Natural killer cell (primary cell): ENCODE measurements around the gene DCTN1. TPM values are rescaled to one million over a fixed set of nuclear protein-coding genes. Genes with fewer than 3 reads are reported as not detected.
A peak's percentile ranks its signal among the peaks of the same experiment; 100 is the strongest.
"Not testable (repeated sequence)": the region's sequence is repeated elsewhere in the genome, so short reads cannot be mapped to it uniquely, and the experiment has no call there.

ENCODE experiments used
- ATAC-seq, 3 donors: fragments of 150-1000 bp in 2 of 3; fragments of 200-7000 bp in 1 of 3; cut with Tn5 transposase; 1 replicate in 1 of 3; 2 replicates in 2 of 3; pipeline ENCODE4 v1.10.0; 2021; ENCODE audit warnings: mild to moderate bottlenecking in 2 of 3, moderate library complexity in 2 of 3
- DNase-seq, 2 donors: peaks; one replicate each; pipeline versions ENCODE4 v3.0.0 to v3.0.0-alpha.2; 2013 to 2021; ENCODE audit warnings: mixed read lengths in 1 of 2
- H3K27ac ChIP-seq: one replicate; pipeline ENCODE4 v1.5.1; 2013; ENCODE audit warnings: mild to moderate bottlenecking, low read length
- H3K27me3 ChIP-seq: one replicate; pipeline ENCODE4 v1.6.1; 2013; ENCODE audit warnings: low read length; ENCODE audit not compliant: control insufficient read depth, insufficient read depth
- H3K36me3 ChIP-seq: one replicate; pipeline ENCODE4 v1.6.1; 2013; ENCODE audit warnings: low read length; ENCODE audit not compliant: control insufficient read depth, insufficient read depth
- H3K4me1 ChIP-seq: one replicate; pipeline ENCODE4 v1.6.1; 2013; ENCODE audit warnings: low read length; ENCODE audit not compliant: control insufficient read depth, insufficient read depth
- H3K4me3 ChIP-seq: one replicate; pipeline ENCODE4 v1.5.1; 2013; ENCODE audit warnings: low read length
- H3K9me3 ChIP-seq: one replicate; pipeline ENCODE4 v1.6.1; 2013; ENCODE audit warnings: low read length; ENCODE audit not compliant: control insufficient read depth, insufficient read depth
- H3K27ac Mint-ChIP-seq, 2 donors: one replicate each; pipeline ENCODE4 v1.8.0; 2022; ENCODE audit warnings: mild to moderate bottlenecking in 2 of 2, mixed read lengths in 2 of 2, moderate library complexity in 1 of 2
- H3K27me3 Mint-ChIP-seq, 2 donors: one replicate each; pipeline ENCODE4 v1.8.0; 2022; ENCODE audit warnings: low read depth in 2 of 2, mixed read lengths in 2 of 2
- H3K36me3 Mint-ChIP-seq: one replicate; pipeline ENCODE4 v1.8.0; 2022; ENCODE audit warnings: mixed read lengths
- H3K4me1 Mint-ChIP-seq, 2 donors: one replicate each; pipeline ENCODE4 v1.8.0; 2022; ENCODE audit warnings: mixed read lengths in 2 of 2
- H3K4me3 Mint-ChIP-seq: one replicate; pipeline ENCODE4 v1.8.0; 2022; ENCODE audit warnings: mild to moderate bottlenecking, moderate library complexity, mixed read lengths
- H3K9me3 Mint-ChIP-seq, 2 donors: one replicate each; pipeline ENCODE4 v1.8.0; 2022; ENCODE audit warnings: mixed read lengths in 2 of 2
- WGBS: methylation state at CpG from one replicate; pipeline ENCODE4 v1.1.7; 2013; ENCODE audit warnings: missing lambda C conversion rate; ENCODE audit not compliant: insufficient coverage; 5-methylcytosine and 5-hydroxymethylcytosine counted together
- intact Hi-C: fragments of 100-400 bp; cut with micrococcal nuclease; formaldehyde crosslinking; loops from one replicate; pipeline ENCODE4 v1.14.2; 2022
- total RNA-seq, 4 donors: library from RNA; stranded (reverse); fragments of 120-200 nt in 1 of 4; gene quantifications; one replicate each; pipeline versions ENCODE4 v1.2.3 to v1.2.4, GENCODE V29; 2013 to 2022
- TF ChIP-seq, protein P1 (sequence below): fragments of 200-600 bp; IDR thresholded peaks from one replicate; pipeline ENCODE4 v1.8.0; 2022; ENCODE audit warnings: antibody characterized with exemption

The DCTN1 gene
- total RNA-seq, 3 donors from 2014 or later (not counting 1 experiment from before 2014, with no cell fraction given): 103 to 116 (median 116) TPM

DNA sequence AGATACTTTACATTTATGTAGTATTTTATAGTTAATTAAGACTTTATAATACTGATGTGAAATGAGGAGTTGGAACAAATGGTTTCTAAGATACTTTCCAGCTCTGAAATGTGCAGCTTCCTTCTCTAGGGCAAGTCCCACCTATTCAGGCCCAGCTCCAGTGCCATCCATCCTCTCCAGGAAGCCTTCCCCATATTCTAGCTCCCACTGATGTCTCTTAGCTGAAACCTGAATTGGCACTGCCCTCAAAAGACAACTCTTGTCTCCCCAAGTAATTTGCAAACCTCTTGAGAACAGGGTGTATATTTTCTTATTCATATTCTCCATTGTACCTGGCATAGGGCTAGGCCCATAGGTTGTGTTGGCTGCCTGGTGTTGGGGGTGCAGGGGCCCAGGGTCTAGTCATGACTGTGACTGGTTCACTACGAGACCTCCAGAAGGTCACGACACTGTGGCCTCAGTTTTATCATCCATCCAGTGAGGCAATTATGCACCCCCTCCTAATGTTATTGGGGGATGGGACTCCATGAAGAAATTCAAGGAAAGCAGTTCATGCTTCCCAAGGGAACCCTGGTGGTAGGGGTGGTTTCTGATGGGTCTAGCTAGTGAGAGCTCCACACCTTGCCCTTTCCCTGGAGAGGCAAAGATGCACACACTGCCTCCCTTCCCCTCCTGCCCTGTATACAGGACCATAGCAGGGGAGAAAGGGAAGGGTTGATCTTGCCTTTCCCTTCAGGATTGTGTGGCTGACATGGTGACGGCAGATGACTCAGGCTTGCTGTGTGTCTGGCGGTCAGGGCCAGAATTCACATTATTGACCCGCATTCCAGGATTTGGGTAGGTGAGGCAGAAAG, 44.3 kb upstream of the DCTN1 start:
- no peak overlapping the region for H3K4me3 ChIP-seq
- 96% methylated on average over 4 of the region's 5 CpGs for whole genome bisulfite sequencing
- intact Hi-C loops: no loop called here
- H3K4me1 Mint-ChIP-seq: peaks cover 20 to 28% of the 10 kb centered on the region in 2 donors
- ATAC-seq (no peak), DNase-seq (no peak)
- H3K36me3 ChIP-seq: peaks cover 9% of the 10 kb centered on the region
- H3K9me3 ChIP-seq: no peaks in the 10 kb centered on the region
- H3K27me3 Mint-ChIP-seq: no peaks in the 10 kb centered on the region
- no peaks in the 10 kb centered on the region for H3K36me3 Mint-ChIP-seq
- peak overlapping the region; percentile 37 for H3K4me3 Mint-ChIP-seq
- no peak overlapping the region for H3K27ac ChIP-seq
- peaks cover 16% of the 10 kb centered on the region for H3K4me1 ChIP-seq
- TF ChIP-seq, protein P1, sequence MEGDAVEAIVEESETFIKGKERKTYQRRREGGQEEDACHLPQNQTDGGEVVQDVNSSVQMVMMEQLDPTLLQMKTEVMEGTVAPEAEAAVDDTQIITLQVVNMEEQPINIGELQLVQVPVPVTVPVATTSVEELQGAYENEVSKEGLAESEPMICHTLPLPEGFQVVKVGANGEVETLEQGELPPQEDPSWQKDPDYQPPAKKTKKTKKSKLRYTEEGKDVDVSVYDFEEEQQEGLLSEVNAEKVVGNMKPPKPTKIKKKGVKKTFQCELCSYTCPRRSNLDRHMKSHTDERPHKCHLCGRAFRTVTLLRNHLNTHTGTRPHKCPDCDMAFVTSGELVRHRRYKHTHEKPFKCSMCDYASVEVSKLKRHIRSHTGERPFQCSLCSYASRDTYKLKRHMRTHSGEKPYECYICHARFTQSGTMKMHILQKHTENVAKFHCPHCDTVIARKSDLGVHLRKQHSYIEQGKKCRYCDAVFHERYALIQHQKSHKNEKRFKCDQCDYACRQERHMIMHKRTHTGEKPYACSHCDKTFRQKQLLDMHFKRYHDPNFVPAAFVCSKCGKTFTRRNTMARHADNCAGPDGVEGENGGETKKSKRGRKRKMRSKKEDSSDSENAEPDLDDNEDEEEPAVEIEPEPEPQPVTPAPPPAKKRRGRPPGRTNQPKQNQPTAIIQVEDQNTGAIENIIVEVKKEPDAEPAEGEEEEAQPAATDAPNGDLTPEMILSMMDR: no peak
- no peaks in the 10 kb centered on the region for H3K27me3 ChIP-seq
- H3K27ac Mint-ChIP-seq: peak overlapping the region in 1 of 2 donors; percentile 96
- no peaks in the 10 kb centered on the region for H3K9me3 Mint-ChIP-seq

GRCh38 chr2:74423231-74424095, 43.4 kb upstream of the DCTN1 start:
- DNase-seq (no peak), ATAC-seq (no peak)
- intact Hi-C loops: no loop called here
- Histone ChIP-seq H3K36me3 (peaks cover 6% of the 10 kb centered on the region), H3K9me3 (no peaks in the 10 kb centered on the region), H3K4me1 (peaks cover 16% of the 10 kb centered on the region), H3K27ac (no peak overlapping the region), H3K27me3 (no peaks in the 10 kb centered on the region), H3K4me3 (no peak overlapping the region)
- 89% methylated on average over 9 of the region's 9 CpGs for WGBS
- no peaks in the 10 kb centered on the region for H3K36me3 Mint-ChIP-seq
- peak overlapping the region; percentile 94 to 96 for H3K27ac Mint-ChIP-seq
- H3K9me3 Mint-ChIP-seq: no peaks in the 10 kb centered on the region
- TF ChIP-seq, protein P1: no peak
- peak overlapping the region; percentile 99 for H3K4me3 Mint-ChIP-seq
- peaks cover 20 to 28% of the 10 kb centered on the region in 2 donors for H3K4me1 Mint-ChIP-seq
- H3K27me3 Mint-ChIP-seq: no peaks in the 10 kb centered on the region

DNA sequence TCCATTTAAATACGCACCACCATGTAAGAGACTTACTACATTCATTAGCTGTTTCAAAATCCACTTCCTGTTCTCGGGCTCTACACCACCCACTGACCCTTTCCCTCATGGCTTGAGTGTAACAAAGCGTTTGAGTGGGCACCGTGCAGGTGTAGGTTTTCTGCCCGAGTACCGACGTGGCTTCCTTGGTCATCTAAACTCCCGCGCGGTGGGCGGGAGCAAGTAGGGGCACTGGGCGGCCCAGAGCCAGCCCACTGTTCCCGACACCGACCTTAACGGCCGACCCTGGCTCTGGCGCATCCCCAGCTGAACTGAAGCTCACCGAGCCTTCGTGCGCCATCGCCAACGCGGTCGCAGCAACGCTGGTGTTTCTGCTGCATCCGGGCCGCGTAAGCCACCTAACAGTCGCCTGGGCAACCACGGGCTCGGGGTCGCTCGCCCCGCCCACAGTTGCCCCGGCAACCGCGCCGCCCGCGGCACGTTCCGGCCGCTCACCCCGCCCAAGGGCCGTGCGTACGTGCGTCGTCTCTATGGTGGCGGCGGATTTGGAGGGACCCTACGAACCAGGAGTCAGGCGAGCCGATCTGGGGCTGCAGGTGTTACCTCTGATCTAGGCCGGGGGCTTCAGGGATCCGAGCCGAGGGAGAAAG, 41.2 kb upstream of the DCTN1 start, which contains the start of the genes C2orf81 and WDR54:
Gene C2orf81, minus strand, starts transcription at position 399 of the 650 bp plus-strand sequence. Its CDS starts 59 bp downstream, at position 340.
Gene WDR54, plus strand, starts transcription at position 510 of the 650 bp plus-strand sequence. CDS start 424 bp downstream, outside the sequence.
- Mint-ChIP-seq H3K4me1 (peaks cover 20 to 28% of the 10 kb centered on the region in 2 donors), H3K9me3 (no peaks in the 10 kb centered on the region), H3K27me3 (peaks cover 0 to under 1% of the 10 kb centered on the region in 2 donors), H3K4me3 (peak within 1 kb of the TSS; percentile 99), H3K27ac (peak within 1 kb of the TSS; percentile 94 to 96), H3K36me3 (no peaks in the 10 kb centered on the region)
- H3K27ac ChIP-seq: peak within 1 kb of the TSS; percentile 99
- peak; percentile 90 to 96 (median 94) for ATAC-seq
- intact Hi-C loops: loop anchor here (1.0 to 2.0 kb wide), 4 partner anchors 29 to 61 kb away; partner anchors contain the start of genes CCDC142, TTC31 and WBP1
- under 1% methylated on average over 57 of the region's 57 CpGs for WGBS
- no peaks in the 10 kb centered on the region for H3K27me3 ChIP-seq
- H3K9me3 ChIP-seq: no peaks in the 10 kb centered on the region
- H3K36me3 ChIP-seq: peaks cover 4% of the 10 kb centered on the region
- H3K4me3 ChIP-seq: peak within 1 kb of the TSS; percentile 79
- TF ChIP-seq, protein P1: no peak
- peaks cover 16% of the 10 kb centered on the region for H3K4me1 ChIP-seq
- DNase-seq: peak; percentile 95 to 97

DNA sequence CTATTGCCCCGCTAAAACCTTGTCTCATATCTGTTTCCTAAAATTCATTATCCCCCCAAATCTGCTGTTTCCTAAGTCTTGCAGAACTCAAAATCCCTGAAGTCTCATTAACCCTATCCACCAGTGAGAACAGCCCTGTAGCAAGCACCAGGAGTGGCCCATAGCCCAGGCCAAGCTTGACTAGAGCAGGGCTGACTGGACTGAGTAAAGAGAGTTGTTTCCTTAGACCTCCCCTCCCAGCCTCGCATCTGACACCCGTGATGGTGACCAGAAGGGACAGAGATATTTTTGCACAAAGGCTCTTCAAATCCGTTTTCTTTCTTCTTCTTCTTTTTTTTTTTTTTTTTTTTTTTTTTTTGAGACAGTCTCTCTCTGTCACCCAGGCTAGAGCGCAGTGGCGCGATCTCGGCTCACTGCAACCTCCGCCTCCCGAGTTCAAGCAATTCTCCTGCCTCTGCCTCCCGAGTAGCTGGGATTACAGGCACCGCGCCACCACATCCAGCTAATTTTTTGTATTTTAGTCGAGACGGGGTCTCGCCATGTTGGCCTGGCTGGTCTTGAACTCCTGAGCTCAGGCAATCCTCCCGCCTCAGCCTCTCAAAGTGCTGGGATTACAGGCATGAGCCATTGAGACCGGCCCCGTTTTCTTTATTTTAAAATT, 40.5 kb upstream of the DCTN1 start:
- not testable (repeated sequence) for H3K9me3 Mint-ChIP-seq, H3K9me3 ChIP-seq, H3K36me3 Mint-ChIP-seq, H3K36me3 ChIP-seq, H3K27me3 ChIP-seq, H3K27me3 Mint-ChIP-seq, ATAC-seq
- peak overlapping the region; percentile 99 for H3K4me3 Mint-ChIP-seq
- H3K4me1 Mint-ChIP-seq: peaks cover 20 to 35% of the 10 kb centered on the region in 2 donors
- peak overlapping the region; percentile 94 to 96 for H3K27ac Mint-ChIP-seq
- peak in 1 of 2 donors; percentile 20 for DNase-seq
- Histone ChIP-seq H3K4me1 (peaks cover 23% of the 10 kb centered on the region), H3K27ac (peak overlapping the region; percentile 99), H3K4me3 (peak overlapping the region; percentile 79)
- intact Hi-C loops: loop anchor here (1.0 to 2.0 kb wide), 4 partner anchors 28 to 62 kb away; partner anchors contain the start of genes CCDC142, TTC31 and WBP1
- 85% methylated on average over 19 of the region's 19 CpGs for WGBS
